Nephron (organoid): ENCODE measurements around the gene ARHGAP18.

Source experiments
- H3K27ac Mint-ChIP-seq, 3 experiments: 2 replicates each; pipeline ENCODE4 v1.8.0; 2020; ENCODE audit warnings: mixed read lengths in 3 of 3, mild to moderate bottlenecking in 2 of 3, moderate library complexity in 1 of 3
- H3K27me3 Mint-ChIP-seq: 2 replicates; pipeline ENCODE4 v1.8.0; 2021; ENCODE audit warnings: low read depth, mild to moderate bottlenecking, moderate library complexity, mixed read lengths
- H3K36me3 Mint-ChIP-seq: 2 replicates; pipeline ENCODE4 v1.8.0; 2020; ENCODE audit warnings: low read depth, mixed read lengths
- H3K4me1 Mint-ChIP-seq: 2 replicates; pipeline ENCODE4 v1.8.0; 2020; ENCODE audit warnings: mixed read lengths
- H3K4me3 Mint-ChIP-seq, 3 experiments: 2 replicates each; pipeline ENCODE4 v1.8.0; 2020; ENCODE audit warnings: mild to moderate bottlenecking in 3 of 3, mixed read lengths in 3 of 3, moderate library complexity in 2 of 3
- H3K9me3 Mint-ChIP-seq: 2 replicates; pipeline ENCODE4 v1.8.0; 2020; ENCODE audit warnings: mixed read lengths
- TF ChIP-seq, protein P1 (sequence below), 3 experiments: fragments of 200-600 bp; sonication (generic); IDR thresholded peaks; one replicate each; pipeline ENCODE4 v1.5.0; 2021; ENCODE audit warnings: antibody characterized with exemption in 3 of 3; ENCODE audit not compliant: unreplicated experiment in 3 of 3

The ARHGAP18 gene

DNA sequence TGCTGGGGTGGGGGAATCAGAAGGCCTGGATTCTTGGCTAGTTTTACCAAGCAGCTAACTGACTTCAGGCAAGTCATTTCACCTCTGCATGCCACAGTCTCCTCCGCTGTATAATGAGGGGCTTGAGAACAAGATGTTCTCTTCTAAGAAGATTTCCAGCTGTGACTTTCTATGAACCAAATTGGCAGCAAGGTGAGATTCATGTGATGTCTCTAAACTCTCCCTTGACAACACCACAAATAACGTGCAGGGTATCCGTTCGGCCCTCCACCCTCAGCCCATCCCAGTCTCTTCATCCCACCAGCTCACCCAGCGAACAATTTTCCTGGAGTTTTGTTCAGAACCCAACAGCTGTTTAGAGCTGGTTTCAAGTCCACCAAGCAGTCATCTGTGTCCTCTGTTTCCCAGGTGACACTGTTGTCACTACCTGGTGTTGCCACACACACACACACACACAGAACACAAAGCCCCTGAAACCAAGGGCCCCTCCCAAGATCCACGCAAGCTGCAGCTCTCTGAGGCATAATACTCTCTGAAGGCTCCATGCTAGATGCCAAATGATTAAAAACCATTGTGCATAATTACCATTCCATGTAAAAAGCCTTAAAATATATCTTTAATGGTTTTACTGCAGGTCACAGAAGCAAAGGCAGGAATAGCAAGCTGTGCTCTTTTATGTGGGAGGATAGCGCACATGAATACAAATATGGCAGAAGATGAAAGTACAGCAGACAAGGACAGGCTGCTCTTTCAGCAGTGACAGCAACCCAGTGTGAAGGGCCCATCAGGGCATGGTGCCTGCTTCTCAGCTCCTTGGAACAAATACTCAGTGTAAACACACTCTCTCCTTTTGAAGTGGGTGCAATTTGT is 48.2 kb downstream of the ARHGAP18 start:
- no peaks in the 10 kb centered on the region for H3K36me3 Mint-ChIP-seq
- no peaks in the 10 kb centered on the region for H3K27me3 Mint-ChIP-seq
- H3K4me1 Mint-ChIP-seq = peaks cover 34% of the 10 kb centered on the region
- H3K27ac Mint-ChIP-seq = peak overlapping the region; percentile 91 to 98 (median 95)
- TF ChIP-seq, protein P1, sequence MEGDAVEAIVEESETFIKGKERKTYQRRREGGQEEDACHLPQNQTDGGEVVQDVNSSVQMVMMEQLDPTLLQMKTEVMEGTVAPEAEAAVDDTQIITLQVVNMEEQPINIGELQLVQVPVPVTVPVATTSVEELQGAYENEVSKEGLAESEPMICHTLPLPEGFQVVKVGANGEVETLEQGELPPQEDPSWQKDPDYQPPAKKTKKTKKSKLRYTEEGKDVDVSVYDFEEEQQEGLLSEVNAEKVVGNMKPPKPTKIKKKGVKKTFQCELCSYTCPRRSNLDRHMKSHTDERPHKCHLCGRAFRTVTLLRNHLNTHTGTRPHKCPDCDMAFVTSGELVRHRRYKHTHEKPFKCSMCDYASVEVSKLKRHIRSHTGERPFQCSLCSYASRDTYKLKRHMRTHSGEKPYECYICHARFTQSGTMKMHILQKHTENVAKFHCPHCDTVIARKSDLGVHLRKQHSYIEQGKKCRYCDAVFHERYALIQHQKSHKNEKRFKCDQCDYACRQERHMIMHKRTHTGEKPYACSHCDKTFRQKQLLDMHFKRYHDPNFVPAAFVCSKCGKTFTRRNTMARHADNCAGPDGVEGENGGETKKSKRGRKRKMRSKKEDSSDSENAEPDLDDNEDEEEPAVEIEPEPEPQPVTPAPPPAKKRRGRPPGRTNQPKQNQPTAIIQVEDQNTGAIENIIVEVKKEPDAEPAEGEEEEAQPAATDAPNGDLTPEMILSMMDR (IDR thresholded peaks at IDR 0.05; ENCODE audit: unreplicated experiment in 3 of 3) = no peak
- no peaks in the 10 kb centered on the region for H3K9me3 Mint-ChIP-seq
- peak overlapping the region in 2 of 3 experiments; percentile 8 to 22 for H3K4me3 Mint-ChIP-seq

DNA sequence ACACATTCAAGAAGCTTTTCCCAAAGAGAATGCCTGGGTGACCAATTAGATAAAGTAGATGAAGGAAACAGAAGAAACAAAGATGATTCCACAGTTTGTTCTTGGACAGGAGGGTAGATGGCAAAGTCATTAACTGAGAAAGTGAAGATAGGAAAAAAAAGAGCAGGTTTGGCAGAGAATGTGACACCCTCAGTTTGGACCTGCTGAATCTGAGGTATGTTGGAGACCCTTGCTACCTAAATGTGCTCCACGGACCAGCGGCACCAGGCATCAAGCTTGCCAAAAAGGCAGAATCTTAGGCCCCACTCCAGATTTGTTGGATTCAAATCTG is 49.7 kb downstream of the ARHGAP18 start:
- H3K36me3 Mint-ChIP-seq = no peaks in the 10 kb centered on the region
- H3K27me3 Mint-ChIP-seq = no peaks in the 10 kb centered on the region
- peaks cover 42% of the 10 kb centered on the region for H3K4me1 Mint-ChIP-seq
- H3K9me3 Mint-ChIP-seq = no peaks in the 10 kb centered on the region
- H3K4me3 Mint-ChIP-seq = no peak overlapping the region
- TF ChIP-seq, protein P1 (IDR thresholded peaks at IDR 0.05; ENCODE audit: unreplicated experiment in 3 of 3) = no peak
- H3K27ac Mint-ChIP-seq = peak overlapping the region; percentile 30 to 73 (median 45)

DNA sequence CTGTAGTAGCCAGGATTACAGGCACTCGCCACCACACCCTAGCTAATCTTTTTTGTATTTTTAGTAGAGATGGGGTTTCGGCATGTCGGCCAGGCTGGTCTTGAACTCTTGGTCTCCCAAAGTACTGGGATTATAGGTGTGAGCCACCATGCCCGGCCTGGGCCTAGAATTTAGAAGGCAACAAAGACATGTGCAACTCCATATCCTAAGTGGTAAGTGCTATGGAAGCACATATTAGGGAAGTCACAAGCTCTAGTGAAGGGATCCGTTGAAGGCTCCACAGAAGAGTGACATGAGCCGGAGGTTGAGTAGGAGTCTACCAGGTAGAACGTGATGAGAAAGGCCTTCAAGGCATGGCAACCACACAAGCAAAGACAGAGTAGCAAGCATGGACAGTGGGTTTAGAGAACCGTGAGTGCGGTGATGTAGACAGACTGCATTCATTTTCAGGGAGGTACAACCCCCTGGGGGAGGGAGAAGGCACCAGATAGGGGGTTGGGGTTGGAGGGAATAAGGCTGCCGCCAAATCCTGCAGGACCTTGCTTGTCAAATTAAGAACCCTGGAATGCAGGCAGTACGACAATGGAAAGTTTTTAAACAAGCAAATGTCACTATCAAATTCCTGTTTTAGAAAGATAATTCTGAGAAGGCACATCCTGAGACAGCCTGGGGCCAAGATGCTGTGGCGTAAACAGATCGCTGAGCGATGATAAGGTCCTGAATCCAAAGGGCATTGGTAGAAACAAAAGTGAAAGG is 50.2 kb downstream of the ARHGAP18 start:
- TF ChIP-seq, protein P1 (IDR thresholded peaks at IDR 0.05; ENCODE audit: unreplicated experiment in 3 of 3) = no peak
- Mint-ChIP-seq H3K4me3 (no peak overlapping the region), H3K36me3 (no peaks in the 10 kb centered on the region), H3K9me3 (no peaks in the 10 kb centered on the region), H3K4me1 (peaks cover 42% of the 10 kb centered on the region), H3K27ac (peak overlapping the region; percentile 30 to 73 (median 45)), H3K27me3 (no peaks in the 10 kb centered on the region)

DNA sequence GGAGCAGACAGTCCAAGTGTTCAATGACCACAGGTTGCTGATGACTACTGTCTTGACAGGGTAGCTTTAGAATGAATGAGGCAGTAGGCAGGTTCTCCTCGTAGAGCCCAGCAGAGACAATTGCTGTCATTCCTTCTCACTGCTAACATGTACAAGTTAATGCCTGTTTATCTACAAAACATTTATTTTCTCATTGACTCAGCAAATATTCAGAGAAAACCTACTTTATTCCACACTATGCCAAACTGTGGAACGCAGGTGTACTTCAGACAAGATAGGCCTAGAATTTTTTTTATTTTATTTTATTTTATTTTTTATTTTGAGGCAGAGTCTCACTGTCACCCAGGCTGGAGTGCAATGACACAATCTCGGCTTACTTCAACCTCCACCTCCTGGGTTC is 50.8 kb downstream of the ARHGAP18 start:
- TF ChIP-seq, protein P1 (IDR thresholded peaks at IDR 0.05; ENCODE audit: unreplicated experiment in 3 of 3) = no peak
- H3K9me3 Mint-ChIP-seq = no peaks in the 10 kb centered on the region
- peaks cover 42% of the 10 kb centered on the region for H3K4me1 Mint-ChIP-seq
- H3K27me3 Mint-ChIP-seq = no peaks in the 10 kb centered on the region
- H3K36me3 Mint-ChIP-seq = no peaks in the 10 kb centered on the region
- H3K27ac Mint-ChIP-seq = peak overlapping the region in 1 of 3 experiments; percentile 50
- H3K4me3 Mint-ChIP-seq = no peak overlapping the region

DNA sequence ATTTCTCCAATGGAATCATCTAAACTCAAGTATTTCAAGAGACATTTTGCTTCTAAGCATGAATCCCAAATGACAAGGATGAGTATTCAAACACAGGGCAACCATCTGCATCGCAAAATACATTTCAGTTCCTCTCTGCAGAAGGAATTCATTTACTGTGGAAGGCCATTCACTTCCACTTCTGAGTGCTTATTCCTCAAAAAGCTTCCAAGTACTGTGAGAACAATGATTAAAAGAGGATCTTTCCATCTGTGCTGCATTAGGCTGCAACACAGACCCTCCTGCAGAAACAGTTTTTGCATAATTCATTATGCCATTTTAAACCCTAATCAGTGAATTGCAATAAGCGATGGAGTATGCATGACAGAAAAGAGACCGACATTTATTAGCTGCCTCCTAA is 52.5 kb downstream of the ARHGAP18 start:
- Mint-ChIP-seq H3K4me3 (no peak overlapping the region), H3K27ac (no peak overlapping the region)

More for the DNA sequence above, 52.5 kb downstream of the ARHGAP18 start:
- TF ChIP-seq, protein P1 (IDR thresholded peaks at IDR 0.05; ENCODE audit: unreplicated experiment in 3 of 3) = no peak
- peaks cover 46% of the 10 kb centered on the region for H3K4me1 Mint-ChIP-seq
- H3K9me3 Mint-ChIP-seq = no peaks in the 10 kb centered on the region
- H3K36me3 Mint-ChIP-seq = no peaks in the 10 kb centered on the region
- no peaks in the 10 kb centered on the region for H3K27me3 Mint-ChIP-seq
